Mucosa of descending colon (tissue), 3 donors: ENCODE results near the gene SOHLH2. TPM values are rescaled to one million over a fixed set of nuclear protein-coding genes. Genes with fewer than 3 reads are reported as not detected.

Source experiments
- ATAC-seq: fragments of 200-7000 bp; cut with Tn5 transposase; one replicate; pipeline ENCODE4 v1.9.1; 2020; ENCODE audit warnings: mild to moderate bottlenecking, moderate library complexity
- DNase-seq, 3 donors: peaks; one replicate each; pipeline ENCODE4 v3.0.0-alpha.2; 2020
- H3K36me3 ChIP-seq: fragments of 200-600 bp; one replicate; pipeline ENCODE4 v1.8.0; 2021; ENCODE audit warnings: low read depth, mild to moderate bottlenecking
- H3K4me1 ChIP-seq: fragments of 200-600 bp; one replicate; pipeline ENCODE4 v1.8.0; 2021; ENCODE audit warnings: low read depth, mild to moderate bottlenecking
- H3K4me3 ChIP-seq: fragments of 200-600 bp; one replicate; pipeline ENCODE4 v1.8.0; 2021; ENCODE audit warnings: mild to moderate bottlenecking
- H3K9me3 ChIP-seq: fragments of 200-600 bp; one replicate; pipeline ENCODE4 v1.8.0; 2021; ENCODE audit warnings: mild to moderate bottlenecking
- intact Hi-C, 2 donors: fragments of 100-400 bp; cut with DNase I in 1 of 2; cut with micrococcal nuclease in 1 of 2; formaldehyde crosslinking; loops; one replicate each; pipeline versions ENCODE4 v1.11.0 to v1.11.1; 2022; cut with DNase I, micrococcal nuclease
- total RNA-seq, 3 donors: library from RNA; stranded (reverse); fragmentation: NEBNext Ultra II Directional in 2 of 3; extraction: Animal tissue kit (Norgen Biotek cat#: 25700) in 2 of 3; gene quantifications; one replicate each; pipeline versions ENCODE4 v1.2.1 to v1.2.4, GENCODE V29; 2021 to 2023
- TF ChIP-seq, protein P1 (sequence below): fragments of 200-600 bp; IDR thresholded peaks from one replicate; pipeline ENCODE4 v1.8.0; 2022; ENCODE audit warnings: antibody characterized with exemption, mild to moderate bottlenecking
- donor health status: DM: no; HTN: no; CAD: no; lungs with moderate emphysema.
- donor health status: DM: no; HTN: no; CAD: no.
- donor health status: DM: no; HTN: yes; CAD: no.

SOHLH2 gene
- total RNA-seq, 3 donors from 2014 or later = 0.20 to 2.2 (median 0.39) TPM

DNA sequence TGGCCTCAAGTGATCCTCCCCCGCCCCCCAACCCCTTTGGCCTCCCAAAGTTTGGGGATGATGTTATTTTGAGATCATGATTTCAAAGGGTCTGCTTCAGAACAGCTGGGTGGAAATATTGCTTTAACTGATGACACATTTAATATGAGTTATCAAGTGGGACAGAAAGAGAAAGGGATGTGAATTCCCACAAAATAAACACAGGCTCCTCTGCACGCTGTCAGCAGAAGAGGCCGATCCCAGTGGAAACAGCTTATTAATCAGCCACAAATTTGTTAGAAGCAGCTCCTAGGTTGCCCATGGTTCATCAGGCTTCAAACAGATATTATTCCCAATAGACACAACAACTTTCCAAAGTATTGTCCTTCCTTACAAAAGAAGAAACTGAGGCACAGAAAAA, 87.9 kb downstream of the SOHLH2 start:
- Histone ChIP-seq H3K4me1 (no peaks in the 10 kb centered on the region), H3K36me3 (no peaks in the 10 kb centered on the region), H3K9me3 (no peaks in the 10 kb centered on the region), H3K4me3 (no peak overlapping the region)
- TF ChIP-seq, protein P1, sequence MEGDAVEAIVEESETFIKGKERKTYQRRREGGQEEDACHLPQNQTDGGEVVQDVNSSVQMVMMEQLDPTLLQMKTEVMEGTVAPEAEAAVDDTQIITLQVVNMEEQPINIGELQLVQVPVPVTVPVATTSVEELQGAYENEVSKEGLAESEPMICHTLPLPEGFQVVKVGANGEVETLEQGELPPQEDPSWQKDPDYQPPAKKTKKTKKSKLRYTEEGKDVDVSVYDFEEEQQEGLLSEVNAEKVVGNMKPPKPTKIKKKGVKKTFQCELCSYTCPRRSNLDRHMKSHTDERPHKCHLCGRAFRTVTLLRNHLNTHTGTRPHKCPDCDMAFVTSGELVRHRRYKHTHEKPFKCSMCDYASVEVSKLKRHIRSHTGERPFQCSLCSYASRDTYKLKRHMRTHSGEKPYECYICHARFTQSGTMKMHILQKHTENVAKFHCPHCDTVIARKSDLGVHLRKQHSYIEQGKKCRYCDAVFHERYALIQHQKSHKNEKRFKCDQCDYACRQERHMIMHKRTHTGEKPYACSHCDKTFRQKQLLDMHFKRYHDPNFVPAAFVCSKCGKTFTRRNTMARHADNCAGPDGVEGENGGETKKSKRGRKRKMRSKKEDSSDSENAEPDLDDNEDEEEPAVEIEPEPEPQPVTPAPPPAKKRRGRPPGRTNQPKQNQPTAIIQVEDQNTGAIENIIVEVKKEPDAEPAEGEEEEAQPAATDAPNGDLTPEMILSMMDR = no peak
- ATAC-seq (no peak), DNase-seq (no peak)
- intact Hi-C loops = no loop called here

DNA sequence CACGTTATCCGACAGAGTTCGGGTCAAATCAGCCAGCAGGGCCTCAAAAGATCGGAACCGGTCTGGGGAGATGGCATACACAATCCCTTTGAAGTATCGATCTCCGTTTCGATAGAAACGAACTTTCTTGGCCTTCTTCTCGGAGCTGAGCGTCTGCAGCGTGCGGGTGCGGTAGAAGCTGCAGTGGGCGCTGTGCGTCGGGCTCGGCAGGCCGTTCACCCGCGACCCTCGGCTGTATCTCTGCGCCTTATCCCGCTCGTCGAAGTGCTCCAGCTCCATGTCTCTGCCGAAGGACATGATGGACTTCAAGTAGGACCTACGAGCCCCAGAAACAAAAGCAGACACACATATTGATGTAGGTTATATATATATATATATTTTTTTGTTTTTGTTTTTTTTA, 88.5 kb downstream of the SOHLH2 start:
- DNase-seq = no peak
- Histone ChIP-seq H3K4me1 (no peaks in the 10 kb centered on the region), H3K9me3 (no peaks in the 10 kb centered on the region), H3K36me3 (no peaks in the 10 kb centered on the region), H3K4me3 (no peak overlapping the region)
- intact Hi-C loops = no loop called here
- ATAC-seq = no peak
- TF ChIP-seq, protein P1 = no peak

DNA sequence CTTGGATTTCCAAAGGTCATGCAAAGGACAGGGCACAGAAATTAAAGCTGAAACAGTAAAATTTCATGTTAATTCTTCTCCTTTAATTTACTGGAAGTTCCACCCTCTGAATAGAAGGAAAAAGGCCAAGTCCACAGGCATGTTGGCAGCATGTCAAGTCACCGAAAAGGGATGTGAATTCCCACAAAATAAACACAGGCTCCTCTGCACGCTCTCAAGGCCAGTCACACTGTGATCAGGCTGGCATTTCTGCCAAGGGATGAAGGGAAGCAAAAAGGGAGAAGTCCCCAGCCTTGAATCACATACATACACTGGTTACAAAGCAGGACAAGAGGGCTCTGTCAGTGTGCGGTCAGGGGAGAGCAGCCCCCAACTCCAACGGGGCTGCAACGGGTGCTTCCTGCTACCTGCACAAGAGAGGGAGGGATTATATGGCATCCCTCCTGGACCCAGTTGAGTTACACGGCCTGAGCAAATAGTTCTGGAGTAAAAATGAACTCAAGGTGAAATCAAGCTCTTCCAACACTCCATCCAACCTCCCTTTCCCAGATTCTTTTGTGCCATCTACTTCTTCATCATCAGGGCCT, 90.0 kb downstream of the SOHLH2 start:
- intact Hi-C loops = no loop called here
- DNase-seq = peak in 1 of 3 donors; percentile 15
- H3K36me3 ChIP-seq = no peaks in the 10 kb centered on the region
- H3K4me1 ChIP-seq = no peaks in the 10 kb centered on the region
- no peak overlapping the region for H3K4me3 ChIP-seq
- TF ChIP-seq, protein P1 = no peak
- no peaks in the 10 kb centered on the region for H3K9me3 ChIP-seq
- no peak for ATAC-seq

Other genes starting within 250 kb of the SOHLH2 start
- 10 to 100 TPM in 2 of 3 donors, 1 to 10 TPM in 1; 2.6 to 17.9 (median 12.7) TPM for gene DCLK1, start 83.2 kb downstream of the SOHLH2 start, total RNA-seq
- gene CCDC169, start 83.3 kb upstream of the SOHLH2 start, total RNA-seq = 1 to 10 TPM in 1 of 3 donors, under 1 TPM in 2; 0.26 to 6.8 (median 0.84) TPM
- 10 to 100 TPM in 2 of 3 donors, 1 to 10 TPM in 1; 6.0 to 93.4 (median 13.4) TPM for gene SPART, start 131.8 kb upstream of the SOHLH2 start, total RNA-seq
- under 1 TPM in 1 of 3 donors, not detected in 2; 0.79 TPM for gene CCNA1, start 217.9 kb upstream of the SOHLH2 start, total RNA-seq